Measurements from ENCODE around the gene DDX27.
A peak's percentile ranks its signal among the peaks of the same experiment; 100 is the strongest.
"Not testable (repeated sequence)": the region's sequence is repeated elsewhere in the genome, so short reads cannot be mapped to it uniquely, and the experiment has no call there.

DDX27 gene

GRCh38 chr20:49187851-49188641 is 31.2 kb upstream of the DDX27 start, which contains the start of gene STAU1:
Gene STAU1, minus strand, starts transcription at chr20:49188334. Its CDS starts 22,133 bp downstream, at chr20:49166201.
- TF ChIP-seq, protein P1, sequence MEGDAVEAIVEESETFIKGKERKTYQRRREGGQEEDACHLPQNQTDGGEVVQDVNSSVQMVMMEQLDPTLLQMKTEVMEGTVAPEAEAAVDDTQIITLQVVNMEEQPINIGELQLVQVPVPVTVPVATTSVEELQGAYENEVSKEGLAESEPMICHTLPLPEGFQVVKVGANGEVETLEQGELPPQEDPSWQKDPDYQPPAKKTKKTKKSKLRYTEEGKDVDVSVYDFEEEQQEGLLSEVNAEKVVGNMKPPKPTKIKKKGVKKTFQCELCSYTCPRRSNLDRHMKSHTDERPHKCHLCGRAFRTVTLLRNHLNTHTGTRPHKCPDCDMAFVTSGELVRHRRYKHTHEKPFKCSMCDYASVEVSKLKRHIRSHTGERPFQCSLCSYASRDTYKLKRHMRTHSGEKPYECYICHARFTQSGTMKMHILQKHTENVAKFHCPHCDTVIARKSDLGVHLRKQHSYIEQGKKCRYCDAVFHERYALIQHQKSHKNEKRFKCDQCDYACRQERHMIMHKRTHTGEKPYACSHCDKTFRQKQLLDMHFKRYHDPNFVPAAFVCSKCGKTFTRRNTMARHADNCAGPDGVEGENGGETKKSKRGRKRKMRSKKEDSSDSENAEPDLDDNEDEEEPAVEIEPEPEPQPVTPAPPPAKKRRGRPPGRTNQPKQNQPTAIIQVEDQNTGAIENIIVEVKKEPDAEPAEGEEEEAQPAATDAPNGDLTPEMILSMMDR (conservative IDR thresholded peaks at IDR 0.05) = no peak
- peak within 1 kb of the TSS; percentile 95 for H3K27ac ChIP-seq

- not testable (repeated sequence) for H3K27ac ChIP-seq
Observed at GRCh38 chr20:49192944-49193518, 26.2 kb upstream of the DDX27 start.

DNA sequence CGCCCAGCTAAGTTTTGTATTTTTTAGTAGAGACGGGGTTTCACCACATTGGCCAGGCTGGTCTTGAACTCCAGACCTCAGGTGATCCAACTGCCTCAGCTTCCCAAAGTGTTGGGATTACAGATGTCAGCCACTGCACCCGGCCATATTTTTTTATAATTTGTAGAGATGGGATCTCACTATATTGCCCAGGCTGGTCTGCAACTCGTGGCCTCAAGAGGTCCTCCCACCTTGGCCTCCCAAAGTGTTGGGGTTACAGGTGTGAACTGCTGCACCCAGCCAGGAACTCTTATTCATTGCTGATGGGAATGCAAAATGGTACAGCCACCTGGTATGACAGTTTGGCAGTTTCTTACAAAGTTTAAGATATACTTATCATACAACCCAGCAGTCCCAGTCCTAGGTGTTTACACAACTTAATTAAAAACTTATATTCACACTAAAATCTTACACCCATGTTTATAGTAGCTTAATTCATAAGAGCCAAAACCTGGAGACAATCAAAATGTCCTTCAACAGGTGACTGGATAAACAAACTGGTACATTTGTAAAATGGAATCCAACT is 19.4 kb upstream of the DDX27 start:
- TF ChIP-seq, protein P1 (conservative IDR thresholded peaks at IDR 0.05) = no peak
- H3K27ac ChIP-seq = no peak overlapping the region

DNA sequence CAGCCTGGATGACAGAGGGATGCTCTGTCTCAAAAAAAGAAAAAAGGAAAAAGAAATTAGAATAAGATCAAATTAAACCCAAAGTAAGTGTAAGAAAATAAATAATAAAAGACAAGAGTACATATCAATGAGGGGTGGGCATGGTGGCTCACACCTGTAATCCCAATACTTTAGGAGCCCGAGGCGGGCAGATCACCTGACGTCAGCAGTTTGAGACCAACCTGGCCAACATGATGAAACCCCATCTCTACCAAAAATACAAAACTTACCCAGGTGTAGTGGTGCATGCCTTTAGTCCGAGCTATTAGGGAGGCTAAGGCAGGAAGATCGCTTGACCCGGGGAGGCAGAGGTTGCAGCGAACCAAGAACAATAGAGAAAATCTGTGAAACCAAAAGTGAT is 16.2 kb upstream of the DDX27 start:
- TF ChIP-seq, protein P1 (conservative IDR thresholded peaks at IDR 0.05) = no peak

DNA sequence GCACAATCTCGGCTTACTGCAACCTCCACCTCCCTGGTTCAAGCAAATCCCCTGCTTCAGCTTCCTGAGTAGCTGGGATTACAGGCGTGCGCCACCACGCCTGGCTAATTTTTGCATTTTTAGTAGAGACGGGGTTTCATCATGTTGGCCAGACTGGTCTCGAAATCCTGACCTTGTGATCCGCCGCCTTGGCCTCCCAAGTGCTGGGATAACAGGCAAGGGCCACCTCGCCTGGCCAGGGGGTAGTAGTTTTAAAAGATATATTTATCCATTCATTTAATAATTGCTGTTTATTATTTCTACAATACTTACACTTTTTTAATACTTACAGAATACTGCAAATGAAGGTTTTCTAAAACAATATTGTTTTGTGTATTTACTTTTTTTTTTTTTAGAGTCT is 15.5 kb upstream of the DDX27 start:
- no peak overlapping the region for H3K27ac ChIP-seq
- TF ChIP-seq, protein P1 (conservative IDR thresholded peaks at IDR 0.05) = no peak

More for the DNA sequence above, 16.2 kb upstream of the DDX27 start:
- H3K27ac ChIP-seq = no peak overlapping the region

DNA sequence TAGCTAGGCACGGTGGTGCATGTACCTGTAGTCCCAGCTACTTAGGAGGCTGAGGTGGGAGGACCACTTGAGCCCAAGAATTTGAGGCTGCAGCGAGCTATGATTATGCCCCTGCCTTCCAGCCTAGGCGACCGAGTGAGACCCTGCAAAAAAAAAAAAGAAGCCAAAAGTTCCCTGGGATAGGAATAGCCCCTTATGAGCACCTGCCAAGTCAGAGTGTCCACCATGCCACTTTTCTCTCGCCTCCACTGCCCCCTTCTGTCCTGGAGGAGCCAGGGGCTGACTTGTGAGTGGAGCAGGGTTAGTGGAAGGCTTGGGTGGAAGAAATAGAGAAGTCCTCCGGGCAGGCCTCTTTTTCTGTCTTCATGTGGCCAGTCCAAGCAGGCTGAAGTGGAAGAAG is 12.1 kb upstream of the DDX27 start:
- no peak overlapping the region for H3K27ac ChIP-seq
- TF ChIP-seq, protein P1 (conservative IDR thresholded peaks at IDR 0.05) = 0 out of 2 replicates have a peak, but pooled peaks have one; percentile 9

- TF ChIP-seq, protein P1 (conservative IDR thresholded peaks at IDR 0.05) = no peak
- H3K27ac ChIP-seq = peak overlapping the region; percentile 60
Observed at GRCh38 chr20:49210101-49210756, 9.0 kb upstream of the DDX27 start.
